Measurements from ENCODE around the gene SEMA3C.

SEMA3C gene

GRCh38 chr7:80870813-80871212 is 48.0 kb downstream of the SEMA3C start:
- Histone ChIP-seq H3K36me3 (ENCODE audit: control insufficient read depth, insufficient read depth, low read length) (no peaks in the 10 kb centered on the region), H3K9me3 (ENCODE audit: control insufficient read depth, insufficient read depth, low read depth, low read length) (no peaks in the 10 kb centered on the region), H3K4me3 (ENCODE audit: low read depth, low read length) (no peak overlapping the region), H3K27me3 (ENCODE audit: control insufficient read depth, insufficient read depth, low read length) (no peaks in the 10 kb centered on the region), H3K9ac (ENCODE audit: low read length) (no peak overlapping the region), H3K4me1 (ENCODE audit: control insufficient read depth, insufficient read depth, low read length) (peaks cover 3% of the 10 kb centered on the region; the same call in 1 of the 2 replicates), H3K27ac (ENCODE audit: low read depth, low read length) (no peak overlapping the region)

GRCh38 chr7:80869821-80870751 is 48.8 kb downstream of the SEMA3C start:
- H3K4me3 ChIP-seq (ENCODE audit: low read depth, low read length) = no peak overlapping the region
- no peak overlapping the region for H3K27ac ChIP-seq (ENCODE audit: low read depth, low read length)
- peaks cover 3% of the 10 kb centered on the region; the same call in 1 of the 2 replicates for H3K4me1 ChIP-seq (ENCODE audit: control insufficient read depth, insufficient read depth, low read length)
- no peaks in the 10 kb centered on the region for H3K27me3 ChIP-seq (ENCODE audit: control insufficient read depth, insufficient read depth, low read length)
- no peak overlapping the region for H3K9ac ChIP-seq (ENCODE audit: low read length)
- H3K36me3 ChIP-seq (ENCODE audit: control insufficient read depth, insufficient read depth, low read length) = no peaks in the 10 kb centered on the region
- no peaks in the 10 kb centered on the region for H3K9me3 ChIP-seq (ENCODE audit: control insufficient read depth, insufficient read depth, low read depth, low read length)

GRCh38 chr7:80869106-80869784 is 49.6 kb downstream of the SEMA3C start:
- Histone ChIP-seq H3K9me3 (ENCODE audit: control insufficient read depth, insufficient read depth, low read depth, low read length) (no peaks in the 10 kb centered on the region), H3K4me1 (ENCODE audit: control insufficient read depth, insufficient read depth, low read length) (peaks cover 3% of the 10 kb centered on the region; the same call in 1 of the 2 replicates), H3K4me3 (ENCODE audit: low read depth, low read length) (no peak overlapping the region), H3K36me3 (ENCODE audit: control insufficient read depth, insufficient read depth, low read length) (no peaks in the 10 kb centered on the region), H3K27ac (ENCODE audit: low read depth, low read length) (no peak overlapping the region), H3K27me3 (ENCODE audit: control insufficient read depth, insufficient read depth, low read length) (no peaks in the 10 kb centered on the region), H3K9ac (ENCODE audit: low read length) (no peak overlapping the region)

GRCh38 chr7:80868566-80868965 is 50.3 kb downstream of the SEMA3C start:
- Histone ChIP-seq H3K4me1 (ENCODE audit: control insufficient read depth, insufficient read depth, low read length) (peaks cover 3% of the 10 kb centered on the region; the same call in 1 of the 2 replicates), H3K9me3 (ENCODE audit: control insufficient read depth, insufficient read depth, low read depth, low read length) (no peaks in the 10 kb centered on the region)

GRCh38 chr7:80860554-80860953 is 58.3 kb downstream of the SEMA3C start:
- Histone ChIP-seq H3K27me3 (ENCODE audit: control insufficient read depth, insufficient read depth, low read length) (no peaks in the 10 kb centered on the region), H3K27ac (ENCODE audit: low read depth, low read length) (no peak overlapping the region), H3K9ac (ENCODE audit: low read length) (no peak overlapping the region), H3K4me1 (ENCODE audit: control insufficient read depth, insufficient read depth, low read length) (no peaks in the 10 kb centered on the region), H3K36me3 (ENCODE audit: control insufficient read depth, insufficient read depth, low read length) (no peaks in the 10 kb centered on the region), H3K9me3 (ENCODE audit: control insufficient read depth, insufficient read depth, low read depth, low read length) (no peaks in the 10 kb centered on the region), H3K4me3 (ENCODE audit: low read depth, low read length) (no peak overlapping the region)

More at GRCh38 chr7:80868566-80868965, 50.3 kb downstream of the SEMA3C start:
- H3K36me3 ChIP-seq (ENCODE audit: control insufficient read depth, insufficient read depth, low read length) = no peaks in the 10 kb centered on the region
- H3K27me3 ChIP-seq (ENCODE audit: control insufficient read depth, insufficient read depth, low read length) = no peaks in the 10 kb centered on the region
- no peak overlapping the region for H3K9ac ChIP-seq (ENCODE audit: low read length)
- no peak overlapping the region for H3K27ac ChIP-seq (ENCODE audit: low read depth, low read length)
- H3K4me3 ChIP-seq (ENCODE audit: low read depth, low read length) = no peak overlapping the region

- no peak overlapping the region for H3K27ac ChIP-seq (ENCODE audit: low read depth, low read length)
- H3K36me3 ChIP-seq (ENCODE audit: control insufficient read depth, insufficient read depth, low read length) = no peaks in the 10 kb centered on the region
- H3K4me3 ChIP-seq (ENCODE audit: low read depth, low read length) = no peak overlapping the region
- H3K9ac ChIP-seq (ENCODE audit: low read length) = no peak overlapping the region
- H3K27me3 ChIP-seq (ENCODE audit: control insufficient read depth, insufficient read depth, low read length) = no peaks in the 10 kb centered on the region
- H3K9me3 ChIP-seq (ENCODE audit: control insufficient read depth, insufficient read depth, low read depth, low read length) = no peaks in the 10 kb centered on the region
- no peaks in the 10 kb centered on the region for H3K4me1 ChIP-seq (ENCODE audit: control insufficient read depth, insufficient read depth, low read length)
Observed at GRCh38 chr7:80859272-80859970, 59.4 kb downstream of the SEMA3C start.

- Histone ChIP-seq H3K36me3 (ENCODE audit: control insufficient read depth, insufficient read depth, low read length) (no peaks in the 10 kb centered on the region), H3K27me3 (ENCODE audit: control insufficient read depth, insufficient read depth, low read length) (no peaks in the 10 kb centered on the region), H3K4me3 (ENCODE audit: low read depth, low read length) (no peak overlapping the region), H3K4me1 (ENCODE audit: control insufficient read depth, insufficient read depth, low read length) (no peaks in the 10 kb centered on the region), H3K9ac (ENCODE audit: low read length) (no peak overlapping the region), H3K27ac (ENCODE audit: low read depth, low read length) (no peak overlapping the region), H3K9me3 (ENCODE audit: control insufficient read depth, insufficient read depth, low read depth, low read length) (no peaks in the 10 kb centered on the region)
Observed at GRCh38 chr7:80858141-80858903, 60.5 kb downstream of the SEMA3C start.

GRCh38 chr7:80856769-80857168 is 62.1 kb downstream of the SEMA3C start:
- Histone ChIP-seq H3K4me3 (ENCODE audit: low read depth, low read length) (no peak overlapping the region), H3K36me3 (ENCODE audit: control insufficient read depth, insufficient read depth, low read length) (no peaks in the 10 kb centered on the region), H3K9me3 (ENCODE audit: control insufficient read depth, insufficient read depth, low read depth, low read length) (no peaks in the 10 kb centered on the region), H3K27me3 (ENCODE audit: control insufficient read depth, insufficient read depth, low read length) (no peaks in the 10 kb centered on the region), H3K27ac (ENCODE audit: low read depth, low read length) (no peak overlapping the region), H3K9ac (ENCODE audit: low read length) (no peak overlapping the region), H3K4me1 (ENCODE audit: control insufficient read depth, insufficient read depth, low read length) (no peaks in the 10 kb centered on the region)

GRCh38 chr7:80851896-80852476 is 66.9 kb downstream of the SEMA3C start:
- no peaks in the 10 kb centered on the region for H3K4me1 ChIP-seq (ENCODE audit: control insufficient read depth, insufficient read depth, low read length)

GRCh38 chr7:80848841-80849240 is 70.0 kb downstream of the SEMA3C start:
- Histone ChIP-seq H3K4me1 (ENCODE audit: control insufficient read depth, insufficient read depth, low read length) (peaks cover 3% of the 10 kb centered on the region; the same call in 1 of the 2 replicates), H3K27ac (ENCODE audit: low read depth, low read length) (no peak overlapping the region)

More at GRCh38 chr7:80851896-80852476, 66.9 kb downstream of the SEMA3C start:
- Histone ChIP-seq H3K27me3 (ENCODE audit: control insufficient read depth, insufficient read depth, low read length) (no peaks in the 10 kb centered on the region), H3K4me3 (ENCODE audit: low read depth, low read length) (no peak overlapping the region), H3K9ac (ENCODE audit: low read length) (no peak overlapping the region), H3K36me3 (ENCODE audit: control insufficient read depth, insufficient read depth, low read length) (no peaks in the 10 kb centered on the region), H3K9me3 (ENCODE audit: control insufficient read depth, insufficient read depth, low read depth, low read length) (no peaks in the 10 kb centered on the region), H3K27ac (ENCODE audit: low read depth, low read length) (no peak overlapping the region)

More at GRCh38 chr7:80848841-80849240, 70.0 kb downstream of the SEMA3C start:
- H3K9me3 ChIP-seq (ENCODE audit: control insufficient read depth, insufficient read depth, low read depth, low read length) = no peaks in the 10 kb centered on the region
- no peaks in the 10 kb centered on the region for H3K36me3 ChIP-seq (ENCODE audit: control insufficient read depth, insufficient read depth, low read length)
- no peaks in the 10 kb centered on the region for H3K27me3 ChIP-seq (ENCODE audit: control insufficient read depth, insufficient read depth, low read length)
- no peak overlapping the region for H3K4me3 ChIP-seq (ENCODE audit: low read depth, low read length)
- no peak overlapping the region for H3K9ac ChIP-seq (ENCODE audit: low read length)

Data from HUES6 (cell line).